HCT116 (cell line): ENCODE data around the gene SHISAL2B. TPM values are rescaled to one million over a fixed set of nuclear protein-coding genes. Genes with fewer than 3 reads are reported as not detected.

Source experiments
- ATAC-seq: fragments of 200-7000 bp; cut with Tn5 transposase; 2 replicates; pipeline ENCODE4 v1.9.1; 2020; ENCODE audit warnings: mild to moderate bottlenecking, moderate library complexity
- BruUV-seq: library from RNA; stranded (reverse); fragments of 400-500 nt; replicated peaks from 2 replicates; lab custom pipeline; 2021; lab: Mats Ljungman, UMichigan
- CTCF ChIA-PET: fragments of 300-600 bp; sonication (Branson Sonifier 250); formaldehyde crosslinking; loops from one replicate; lab custom pipeline; 2021; ENCODE audit warnings: antibody characterized with exemption; lab: Charles Lee
- POLR2A ChIA-PET: fragments of 300-600, 350-600 bp; sonication (Branson Sonifier 250); formaldehyde crosslinking; loops from one replicate; lab custom pipeline; 2021; ENCODE audit warnings: antibody characterized with exemption; lab: Charles Lee
- RAD21 ChIA-PET, 2 experiments: fragments of 300-600 bp; sonication (Branson Sonifier 250); formaldehyde crosslinking; loops; one replicate each; lab custom pipeline; 2023; ENCODE audit warnings: low total read pairs in 2 of 2; ENCODE audit not compliant: uncharacterized antibody in 2 of 2, unreplicated experiment in 2 of 2, low non-redundant PET in 1 of 2; lab: Charles Lee
- DNase-seq: peaks from one replicate; pipeline ENCODE4 v3.0.0-alpha.2; 2010; ENCODE audit warnings: low read depth, low spot score
- H2AFZ ChIP-seq: fragments of 200-600 bp; shearing (Covaris generic), sonication (generic); 2 replicates; pipeline ENCODE4 v1.6.1; 2017; ENCODE audit warnings: low read depth, mixed run types, mixed read lengths, antibody characterized with exemption, low read length; ENCODE audit not compliant: poor library complexity, severe bottlenecking
- H3K27ac ChIP-seq: 2 replicates; pipeline ENCODE4 v1.5.1; 2012; ENCODE audit warnings: low read depth, low read length
- H3K27me3 ChIP-seq: fragments of 200-600 bp; sonication (generic); 2 replicates; pipeline ENCODE4 v1.6.1; 2016; ENCODE audit warnings: mixed run types, low read length, mixed read lengths; ENCODE audit not compliant: insufficient read depth
- H3K36me3 ChIP-seq, 2 experiments: fragments of 200-500 bp in 1 of 2; fragments of 200-600 bp in 1 of 2; sonication (Bioruptor generic) in 1 of 2; sonication (generic) in 1 of 2; 2 replicates each; pipeline versions ENCODE4 v1.5.1 to v1.6.1; 2014 to 2016; ENCODE audit warnings: low read length in 2 of 2, inconsistent platforms in 1 of 2, mixed read lengths in 1 of 2, mixed run types in 1 of 2; ENCODE audit not compliant: insufficient read depth in 2 of 2, control insufficient read depth in 1 of 2
- H3K4me1 ChIP-seq, 2 experiments: fragments of 200-600 bp in 1 of 2; sonication (generic) in 1 of 2; 2 replicates each; pipeline versions ENCODE4 v1.5.1 to v1.6.1; 2012 to 2017; ENCODE audit warnings: low read length in 2 of 2, inconsistent platforms in 1 of 2, mild to moderate bottlenecking in 1 of 2, mixed read lengths in 1 of 2, mixed run types in 1 of 2, moderate library complexity in 1 of 2; ENCODE audit not compliant: insufficient read depth in 2 of 2, control insufficient read depth in 1 of 2
- H3K4me2 ChIP-seq: fragments of 200-600 bp; sonication (generic); 2 replicates; pipeline ENCODE4 v1.6.1; 2017; ENCODE audit warnings: mixed run types, low read length, mixed read lengths
- H3K4me3 ChIP-seq, 2 experiments: fragments of 200-600 bp in 1 of 2; sonication (generic) in 1 of 2; replicated peaks in 1 of 2; 2 replicates each; pipeline ENCODE4 v1.5.1; 2011 to 2016; ENCODE audit warnings: low read length in 2 of 2, control low read depth in 1 of 2, low read depth in 1 of 2, mild to moderate bottlenecking in 1 of 2, mixed read lengths in 1 of 2, mixed run types in 1 of 2
- H3K79me2 ChIP-seq: fragments of 200-600 bp; sonication (generic); 2 replicates; pipeline ENCODE4 v1.6.1; 2017; ENCODE audit warnings: mild to moderate bottlenecking, mixed run types, low read length, moderate library complexity, mixed read lengths; ENCODE audit not compliant: insufficient read depth
- H3K9ac ChIP-seq: fragments of 200-600 bp; sonication (generic); 2 replicates; pipeline ENCODE4 v1.6.1; 2016; ENCODE audit warnings: low read length, mixed read lengths
- H3K9me2 ChIP-seq: fragments of 200-600 bp; sonication (generic), shearing (Covaris generic); 2 replicates; pipeline ENCODE4 v1.6.1; 2017; ENCODE audit warnings: mixed run types, mild to moderate bottlenecking, moderate library complexity; ENCODE audit not compliant: insufficient read depth
- H3K9me3 ChIP-seq, 2 experiments: fragments of 200-500 bp in 1 of 2; fragments of 200-600 bp in 1 of 2; sonication (Bioruptor generic) in 1 of 2; sonication (generic) in 1 of 2; 2 replicates each; pipeline ENCODE4 v1.6.1; 2014 to 2017; ENCODE audit warnings: low read length in 2 of 2, mixed read lengths in 2 of 2, inconsistent platforms in 1 of 2, low read depth in 1 of 2, mild to moderate bottlenecking in 1 of 2, mixed run types in 1 of 2, moderate library complexity in 1 of 2; ENCODE audit not compliant: control insufficient read depth in 1 of 2, insufficient read depth in 1 of 2
- H4K20me1 ChIP-seq: fragments of 200-600 bp; sonication (generic), shearing (Covaris generic); 2 replicates; pipeline ENCODE4 v1.6.1; 2017; ENCODE audit warnings: mixed run types, mild to moderate bottlenecking, moderate library complexity; ENCODE audit not compliant: insufficient read depth
- CEBPB ChIP-seq: IDR thresholded peaks from 2 replicates; pipeline ENCODE4 v1.6.1; 2012; ENCODE audit warnings: low read depth
- EGR1 ChIP-seq: IDR thresholded peaks from 2 replicates; pipeline ENCODE4 v1.6.1; 2012; ENCODE audit warnings: low read depth
- ELF1 ChIP-seq: IDR thresholded peaks from 2 replicates; pipeline ENCODE4 v1.6.1; 2012; ENCODE audit warnings: low read depth, borderline replicate concordance
- EZH2 ChIP-seq: fragments of 200-600 bp; sonication (generic); IDR thresholded peaks from 2 replicates; pipeline ENCODE4 v1.6.1; 2017; ENCODE audit warnings: antibody characterized with exemption, mixed run types
- EZH2phosphoT487 ChIP-seq: fragments of 200-600 bp; IDR thresholded peaks from 2 replicates; pipeline ENCODE4 v1.6.1; 2018; ENCODE audit warnings: antibody characterized with exemption, borderline replicate concordance
- FOSL1 ChIP-seq: IDR thresholded peaks from 2 replicates; pipeline ENCODE4 v1.6.1; 2012; ENCODE audit warnings: low read depth
- POLR2AphosphoS5 ChIP-seq: IDR thresholded peaks from 2 replicates; pipeline ENCODE4 v1.6.1; 2011; ENCODE audit warnings: mild to moderate bottlenecking, low read depth, low read length, moderate library complexity
- RAD21 ChIP-seq: IDR thresholded peaks from 2 replicates; pipeline ENCODE4 v1.6.1; 2012; ENCODE audit warnings: low read depth, mild to moderate bottlenecking
- SIN3A ChIP-seq: IDR thresholded peaks from 2 replicates; pipeline ENCODE4 v1.6.1; 2012; ENCODE audit warnings: low read depth
- TCF7L2 ChIP-seq: IDR thresholded peaks from 2 replicates; pipeline ENCODE4 v1.7.0; 2011; ENCODE audit warnings: borderline replicate concordance, inconsistent platforms; ENCODE audit not compliant: insufficient read depth, insufficient read length; ENCODE audit errors: extremely low read depth
- YY1 ChIP-seq: IDR thresholded peaks from 2 replicates; pipeline ENCODE4 v1.6.1; 2011; ENCODE audit warnings: low read length, low read depth, moderate library complexity, mild to moderate bottlenecking; ENCODE audit not compliant: insufficient replicate concordance; ENCODE audit errors: extremely low read depth
- ZBTB33 ChIP-seq: IDR thresholded peaks from 2 replicates; pipeline ENCODE4 v1.6.1; 2011; ENCODE audit warnings: mild to moderate bottlenecking, low read length, moderate library complexity; ENCODE audit not compliant: insufficient replicate concordance; ENCODE audit errors: extremely low read depth
- ZFX ChIP-seq: fragments of 450-650 bp; IDR thresholded peaks from 2 replicates; pipeline ENCODE4 v1.6.1; 2017
- ZNF274 ChIP-seq: fragments of 200-500 bp; sonication (Bioruptor generic); IDR thresholded peaks from 2 replicates; pipeline ENCODE4 v1.6.1; 2014; ENCODE audit warnings: mild to moderate bottlenecking, low read depth, low read length, inconsistent platforms
- intact Hi-C: fragments of 100-400 bp; cut with micrococcal nuclease; formaldehyde crosslinking; loops from 2 replicates; pipeline ENCODE4 v1.10.0; 2022
- total RNA-seq: library from RNA; stranded (reverse); gene quantifications from one replicate; pipeline ENCODE4 v1.2.1, GENCODE V29; 2021; ENCODE audit not compliant: unreplicated experiment
- TF ChIP-seq, protein P1 (sequence below): IDR thresholded peaks from 2 replicates; pipeline ENCODE4 v1.6.1; 2012; ENCODE audit warnings: low read depth

SHISAL2B gene
- total RNA-seq, 1 experiment from 2014 or later = not detected

DNA sequence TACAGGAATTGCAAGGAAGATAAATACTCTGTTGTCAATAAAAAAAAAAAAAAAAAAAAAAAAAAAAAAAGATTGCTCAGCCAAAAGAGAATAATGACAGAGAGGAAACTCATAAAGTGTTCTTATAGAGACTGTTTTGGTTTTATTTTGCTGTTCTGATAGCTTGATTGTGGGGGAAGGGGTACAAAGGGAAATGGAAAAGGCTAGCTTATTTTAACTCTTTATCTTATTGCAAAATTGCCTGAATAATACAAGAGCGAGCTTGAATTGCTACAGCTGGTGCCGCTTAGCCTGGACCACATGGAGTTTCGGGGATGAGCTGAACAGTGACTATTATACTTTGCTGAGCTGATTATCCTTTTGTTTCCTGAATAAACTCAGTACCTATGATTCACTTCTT is 31.0 kb upstream of the SHISAL2B start:
- no peak overlapping the region for H3K4me3 ChIP-seq
- no peak for ATAC-seq
- H3K27ac ChIP-seq = no peak overlapping the region
- H2AFZ ChIP-seq = no peak overlapping the region
- TF ChIP-seq TCF7L2 = no peak
- TF ChIP-seq ZNF274 = no peak
- no peak for TF ChIP-seq POLR2AphosphoS5
- TF ChIP-seq ZBTB33 = no peak
- TF ChIP-seq RAD21 = no peak
- TF ChIP-seq, protein P1, sequence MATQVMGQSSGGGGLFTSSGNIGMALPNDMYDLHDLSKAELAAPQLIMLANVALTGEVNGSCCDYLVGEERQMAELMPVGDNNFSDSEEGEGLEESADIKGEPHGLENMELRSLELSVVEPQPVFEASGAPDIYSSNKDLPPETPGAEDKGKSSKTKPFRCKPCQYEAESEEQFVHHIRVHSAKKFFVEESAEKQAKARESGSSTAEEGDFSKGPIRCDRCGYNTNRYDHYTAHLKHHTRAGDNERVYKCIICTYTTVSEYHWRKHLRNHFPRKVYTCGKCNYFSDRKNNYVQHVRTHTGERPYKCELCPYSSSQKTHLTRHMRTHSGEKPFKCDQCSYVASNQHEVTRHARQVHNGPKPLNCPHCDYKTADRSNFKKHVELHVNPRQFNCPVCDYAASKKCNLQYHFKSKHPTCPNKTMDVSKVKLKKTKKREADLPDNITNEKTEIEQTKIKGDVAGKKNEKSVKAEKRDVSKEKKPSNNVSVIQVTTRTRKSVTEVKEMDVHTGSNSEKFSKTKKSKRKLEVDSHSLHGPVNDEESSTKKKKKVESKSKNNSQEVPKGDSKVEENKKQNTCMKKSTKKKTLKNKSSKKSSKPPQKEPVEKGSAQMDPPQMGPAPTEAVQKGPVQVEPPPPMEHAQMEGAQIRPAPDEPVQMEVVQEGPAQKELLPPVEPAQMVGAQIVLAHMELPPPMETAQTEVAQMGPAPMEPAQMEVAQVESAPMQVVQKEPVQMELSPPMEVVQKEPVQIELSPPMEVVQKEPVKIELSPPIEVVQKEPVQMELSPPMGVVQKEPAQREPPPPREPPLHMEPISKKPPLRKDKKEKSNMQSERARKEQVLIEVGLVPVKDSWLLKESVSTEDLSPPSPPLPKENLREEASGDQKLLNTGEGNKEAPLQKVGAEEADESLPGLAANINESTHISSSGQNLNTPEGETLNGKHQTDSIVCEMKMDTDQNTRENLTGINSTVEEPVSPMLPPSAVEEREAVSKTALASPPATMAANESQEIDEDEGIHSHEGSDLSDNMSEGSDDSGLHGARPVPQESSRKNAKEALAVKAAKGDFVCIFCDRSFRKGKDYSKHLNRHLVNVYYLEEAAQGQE = no peak
- no peak for TF ChIP-seq EZH2phosphoT487
- no peak for TF ChIP-seq CEBPB
- no peak for TF ChIP-seq SIN3A
- no peak for TF ChIP-seq YY1
- no peak for TF ChIP-seq ZFX
- no peak for TF ChIP-seq FOSL1
- no peak for TF ChIP-seq ELF1
- no peak for TF ChIP-seq EGR1
- no peak for TF ChIP-seq EZH2
- ChIA-PET POLR2A (interaction anchor here (0.6 to 0.7 kb wide), 2 partner anchors 395 to 598 kb away, joined by 3 to 4 read pairs; no protein-coding TSS in a partner anchor), RAD21 (interaction anchor here in 1 of 2 experiments (0.7 kb wide), 1 partner anchor 430 kb away, joined by 4 read pairs; no protein-coding TSS in a partner anchor), CTCF (interaction anchor here (0.6 to 1.2 kb wide), 3 partner anchors 11 to 488 kb away, joined by 3 to 6 read pairs (median 4); no protein-coding TSS in a partner anchor)
- no TSS peak for BruUV-seq
- intact Hi-C loops = no loop called here
- H3K4me2 ChIP-seq = no peak overlapping the region
- H3K27me3 ChIP-seq = no peaks in the 10 kb centered on the region
- 0 out of 2 replicates have a peak, but pooled peaks cover 2% of the 10 kb centered on the region for H3K9me2 ChIP-seq
- peaks cover 3 to 14% of the 10 kb centered on the region in 2 experiments; a peak in 3 of 4 replicates for H3K4me1 ChIP-seq
- H3K9ac ChIP-seq = no peak overlapping the region
- no peaks in the 10 kb centered on the region for H3K36me3 ChIP-seq
- no peaks in the 10 kb centered on the region for H4K20me1 ChIP-seq
- no peak for DNase-seq
- no peaks in the 10 kb centered on the region for H3K9me3 ChIP-seq
- no peaks in the 10 kb centered on the region for H3K79me2 ChIP-seq
